H1 (cell line): Measurements from ENCODE around the gene YAF2. TPM values are rescaled to one million over a fixed set of nuclear protein-coding genes. Genes with fewer than 3 reads are reported as not detected.

Experiments used
- CTCF ChIA-PET: fragments of 300-600 bp; sonication (Branson Sonifier 250); formaldehyde crosslinking; loops from one replicate; lab custom pipeline; 2021; ENCODE audit not compliant: partially characterized antibody; lab: Charles Lee
- POLR2A ChIA-PET: fragments of 300-600 bp; sonication (Branson Sonifier 250); formaldehyde crosslinking; loops from one replicate; lab custom pipeline; 2021; ENCODE audit warnings: inconsistent platforms; ENCODE audit not compliant: partially characterized antibody; lab: Charles Lee
- DNase-seq, 2 experiments: peaks; one replicate each; pipeline versions ENCODE4 v3.0.0 to v3.0.0-alpha.2; 2010 to 2022; ENCODE audit warnings: low spot score in 2 of 2, low read depth in 1 of 2, mixed read lengths in 1 of 2
- FAIRE-seq: peaks from 2 replicates; lab custom pipeline; 2011; peaks lifted over from hg19 to GRCh38; lab: Jason Lieb, UNC
- H2AFZ ChIP-seq: 2 replicates; pipeline ENCODE4 v1.8.1; 2012; ENCODE audit warnings: low read length, inconsistent platforms
- H2AK5ac ChIP-seq: 2 replicates; pipeline ENCODE4 v1.6.1; 2013; ENCODE audit warnings: low read depth, low read length
- H2BK120ac ChIP-seq: replicated peaks from 2 replicates; pipeline ENCODE3; 2013; ENCODE audit warnings: low read depth, low read length, inconsistent platforms
- H2BK12ac ChIP-seq: 2 replicates; pipeline ENCODE4 v1.6.1; 2013; ENCODE audit warnings: low read depth, low read length
- H2BK15ac ChIP-seq: 2 replicates; pipeline ENCODE4 v1.6.1; 2013; ENCODE audit warnings: low read length
- H2BK20ac ChIP-seq: 2 replicates; pipeline ENCODE4 v1.6.1; 2013; ENCODE audit warnings: low read length
- H2BK5ac ChIP-seq: 2 replicates; pipeline ENCODE4 v1.6.1; 2013; ENCODE audit warnings: low read depth, low read length
- H3K14ac ChIP-seq: 2 replicates; pipeline ENCODE4 v1.6.1; 2013; ENCODE audit warnings: inconsistent platforms; ENCODE audit not compliant: insufficient read length
- H3K18ac ChIP-seq: 2 replicates; pipeline ENCODE4 v1.6.1; 2013; ENCODE audit warnings: low read length; ENCODE audit errors: extremely low read depth
- H3K23ac ChIP-seq: 2 replicates; pipeline ENCODE4 v1.6.1; 2013; ENCODE audit warnings: inconsistent platforms; ENCODE audit not compliant: insufficient read length
- H3K23me2 ChIP-seq: 2 replicates; pipeline ENCODE4 v1.6.1; 2013; ENCODE audit warnings: low read depth, low read length
- H3K27ac ChIP-seq: 2 replicates; pipeline ENCODE4 v1.6.1; 2011; ENCODE audit warnings: low read depth, low read length, inconsistent platforms
- H3K27me3 ChIP-seq, 4 experiments: replicated peaks in 1 of 4; 1 replicate in 1 of 4; 2 replicates in 3 of 4; pipeline versions ENCODE4 v1.6.1 to v1.8.1; 2011 to 2013; ENCODE audit warnings: low read length in 3 of 4, mild to moderate bottlenecking in 3 of 4, inconsistent platforms in 2 of 4, mixed read lengths in 2 of 4, moderate library complexity in 1 of 4; ENCODE audit not compliant: control insufficient read depth in 3 of 4, insufficient read depth in 3 of 4; ENCODE audit errors: extremely low read depth in 1 of 4
- H3K36me3 ChIP-seq, 4 experiments: 2 replicates each; pipeline versions ENCODE4 v1.6.1 to v1.8.1; 2011 to 2013; ENCODE audit warnings: mild to moderate bottlenecking in 4 of 4, low read length in 3 of 4, moderate library complexity in 2 of 4, control low read depth in 1 of 4, inconsistent platforms in 1 of 4; ENCODE audit not compliant: insufficient read depth in 4 of 4, control insufficient read depth in 2 of 4
- H3K4ac ChIP-seq: replicated peaks from 2 replicates; pipeline ENCODE3; 2013; ENCODE audit warnings: low read length, low read depth, mixed read lengths, inconsistent platforms; ENCODE audit not compliant: insufficient read length
- H3K4me1 ChIP-seq, 4 experiments: replicated peaks in 1 of 4; 1 replicate in 1 of 4; 2 replicates in 3 of 4; pipeline versions ENCODE4 v1.6.1 to v1.8.1; 2011 to 2013; ENCODE audit warnings: low read length in 3 of 4, inconsistent platforms in 2 of 4, mixed read lengths in 1 of 4; ENCODE audit not compliant: insufficient read depth in 4 of 4, control insufficient read depth in 3 of 4
- H3K4me2 ChIP-seq, 2 experiments: 2 replicates each; pipeline versions ENCODE4 v1.6.1 to v1.8.1; 2011 to 2013; ENCODE audit warnings: low read depth in 2 of 2, low read length in 2 of 2, control low read depth in 1 of 2, inconsistent platforms in 1 of 2, mild to moderate bottlenecking in 1 of 2; ENCODE audit not compliant: insufficient read depth in 1 of 2
- H3K4me3 ChIP-seq, 4 experiments: fragments of 200-600, 300-600 bp in 1 of 4; sonication (generic), shearing (Covaris generic), sonication (Bioruptor Twin) in 1 of 4; 2 replicates each; pipeline versions ENCODE4 v1.5.1 to v1.8.1; 2011 to 2016; ENCODE audit warnings: low read length in 4 of 4, low read depth in 3 of 4, control low read depth in 2 of 4, inconsistent platforms in 2 of 4, mild to moderate bottlenecking in 2 of 4, mixed read lengths in 1 of 4, moderate library complexity in 1 of 4; ENCODE audit not compliant: insufficient read depth in 2 of 4; ENCODE audit errors: extremely low read depth in 1 of 4
- H3K56ac ChIP-seq: replicated peaks from 2 replicates; pipeline ENCODE3; 2013; ENCODE audit warnings: low read depth, mild to moderate bottlenecking, mixed read lengths, low read length, inconsistent platforms; ENCODE audit not compliant: insufficient read length
- H3K79me1 ChIP-seq: 2 replicates; pipeline ENCODE4 v1.6.1; 2013; ENCODE audit warnings: low read depth, low read length, control low read depth
- H3K79me2 ChIP-seq, 2 experiments: 2 replicates each; pipeline versions ENCODE4 v1.6.1 to v1.8.1; 2012 to 2013; ENCODE audit warnings: low read length in 2 of 2, mild to moderate bottlenecking in 2 of 2, inconsistent platforms in 1 of 2; ENCODE audit not compliant: insufficient read depth in 2 of 2, control insufficient read depth in 1 of 2
- H3K9ac ChIP-seq, 4 experiments: replicated peaks in 1 of 4; 1 replicate in 1 of 4; 2 replicates in 3 of 4; pipeline versions ENCODE4 v1.6.1 to v1.8.1; 2011 to 2013; ENCODE audit warnings: low read depth in 3 of 4, low read length in 3 of 4, control low read depth in 2 of 4, mild to moderate bottlenecking in 2 of 4, moderate library complexity in 2 of 4, inconsistent platforms in 1 of 4; ENCODE audit errors: extremely low read depth in 1 of 4
- H3K9me3 ChIP-seq, 2 experiments: 2 replicates each; pipeline versions ENCODE4 v1.6.1 to v1.8.1; 2012 to 2013; ENCODE audit warnings: mild to moderate bottlenecking in 2 of 2, moderate library complexity in 2 of 2, control low read depth in 1 of 2, inconsistent platforms in 1 of 2, low read depth in 1 of 2, low read length in 1 of 2, mixed read lengths in 1 of 2; ENCODE audit not compliant: insufficient read depth in 2 of 2
- H4K20me1 ChIP-seq, 2 experiments: replicated peaks in 1 of 2; 2 replicates each; pipeline versions ENCODE3 to v1.8.1; 2011 to 2013; ENCODE audit warnings: inconsistent platforms in 2 of 2, low read length in 2 of 2, mild to moderate bottlenecking in 1 of 2; ENCODE audit not compliant: insufficient read depth in 2 of 2, control insufficient read depth in 1 of 2
- H4K5ac ChIP-seq: 2 replicates; pipeline ENCODE4 v1.6.1; 2013; ENCODE audit warnings: low read length, low read depth, mixed read lengths, inconsistent platforms; ENCODE audit not compliant: insufficient read length
- H4K8ac ChIP-seq: 2 replicates; pipeline ENCODE4 v1.8.0; 2013; ENCODE audit warnings: mild to moderate bottlenecking, moderate library complexity, low read length, inconsistent platforms; ENCODE audit not compliant: insufficient read depth; ENCODE audit errors: extremely low read depth
- H4K91ac ChIP-seq: replicated peaks from 2 replicates; pipeline ENCODE3; 2013; ENCODE audit warnings: low read length, mixed read lengths, inconsistent platforms; ENCODE audit not compliant: insufficient read length
- CHD2 ChIP-seq: IDR thresholded peaks from 2 replicates; pipeline ENCODE4 v1.6.1; 2012; ENCODE audit warnings: low read length, improper control_type of control experiment
- HDAC2 ChIP-seq, 2 experiments: fragments of 300-600 bp in 1 of 2; sonication (generic) in 1 of 2; IDR thresholded peaks; 2 replicates each; pipeline ENCODE4 v1.6.1; 2011 to 2012; ENCODE audit warnings: low read depth in 2 of 2, low read length in 2 of 2, mild to moderate bottlenecking in 2 of 2, moderate library complexity in 2 of 2, borderline replicate concordance in 1 of 2, inconsistent platforms in 1 of 2
- RXRA ChIP-seq: IDR thresholded peaks from 2 replicates; pipeline ENCODE4 v1.6.1; 2011; ENCODE audit warnings: low read depth, mild to moderate bottlenecking, low read length, moderate library complexity; ENCODE audit not compliant: insufficient read depth
- SAP30 ChIP-seq: fragments of 300-600 bp; sonication (generic); IDR thresholded peaks from 2 replicates; pipeline ENCODE4 v1.7.1; 2012; ENCODE audit warnings: low read length, moderate library complexity, mild to moderate bottlenecking, inconsistent platforms; ENCODE audit not compliant: insufficient read depth, insufficient replicate concordance
- SP1 ChIP-seq: IDR thresholded peaks from 2 replicates; pipeline ENCODE4 v1.6.1; 2011; ENCODE audit warnings: low read depth, low read length
- SP4 ChIP-seq: IDR thresholded peaks from 2 replicates; pipeline ENCODE4 v1.6.1; 2012; ENCODE audit warnings: low read length, inconsistent platforms
- USF2 ChIP-seq: IDR thresholded peaks from 2 replicates; pipeline ENCODE4 v1.6.1; 2011; ENCODE audit warnings: low read length, improper control_type of control experiment
- WGBS, 2 experiments: shearing (Covaris generic) in 1 of 2; methylation state at CpG; one replicate each; pipeline versions ENCODE4 v1.1.6 to v1.1.7; 2013 to 2015; ENCODE audit warnings: low lambda C conversion rate in 2 of 2, mixed read lengths in 2 of 2, inconsistent platforms in 1 of 2, low coverage in 1 of 2, missing lambda C conversion rate in 1 of 2; ENCODE audit not compliant: insufficient replicate concordance in 2 of 2, insufficient coverage in 1 of 2, insufficient read length in 1 of 2; ENCODE audit errors: extremely low coverage in 1 of 2, missing lambda C conversion rate in 1 of 2; 5-methylcytosine and 5-hydroxymethylcytosine counted together
- polyA plus RNA-seq, 7 experiments: library from polyadenylated mRNA; depleted of rRNA in 3 of 7; stranded (reverse) in 5 of 7; unstranded in 2 of 7; fragments of >200 nt in 5 of 7; fragments of 200-250 nt in 2 of 7; gene quantifications; 1 replicate in 5 of 7; 2 replicates in 1 of 7; 4 replicates in 1 of 7; pipeline versions ENCODE4 v1.2.1 to v1.2.3, GENCODE V29; 2011 to 2013; ENCODE audit warnings: missing spikeins in 2 of 7, mixed read lengths in 2 of 7
- total RNA-seq: library from RNA; stranded (reverse); fragmentation: NEBNext Ultra II Directional; extraction: Animal tissue kit (Norgen Biotek cat#: 25700); gene quantifications from 2 replicates; pipeline ENCODE4 v1.2.1, GENCODE V29; 2021

Gene YAF2
- total and polyA plus RNA-seq, 2 of the 8 experiments (the other 6 are each of a cell fraction or from before 2014, with no cell fraction given) = 0.50 to 2.2 TPM

GRCh38 chr12:42178101-42178500 is 59.9 kb downstream of the YAF2 start:
- Histone ChIP-seq H3K4me3 (no peak overlapping the region), H3K79me2 (no peaks in the 10 kb centered on the region), H2BK15ac (no peak overlapping the region), H2AK5ac (no peak overlapping the region), H4K8ac (no peak overlapping the region), H3K18ac (no peak overlapping the region), H2BK20ac (no peak overlapping the region), H3K27me3 (no peaks in the 10 kb centered on the region), H3K14ac (no peak overlapping the region), H3K79me1 (no peaks in the 10 kb centered on the region), H4K5ac (no peak overlapping the region), H2BK12ac (no peak overlapping the region), H3K23me2 (peaks cover 2% of the 10 kb centered on the region; the same call in 1 of the 2 replicates), H3K4me2 (no peak overlapping the region; a peak in 1 of 4 replicates), H3K9ac (no peak overlapping the region), H3K4ac (no peak overlapping the region), H2BK120ac (no peak overlapping the region), H4K20me1 (no peaks in the 10 kb centered on the region), H3K9me3 (no peaks in the 10 kb centered on the region), H2AFZ (no peak overlapping the region), H3K36me3 (no peaks in the 10 kb centered on the region), H3K4me1 (0 out of 7 replicates have a peak, but pooled peaks cover 0 to 3% (median 0%) of the 10 kb centered on the region in 4 experiments), H3K56ac (no peak overlapping the region), H3K23ac (no peak overlapping the region), H4K91ac (no peak overlapping the region), H3K27ac (no peak overlapping the region), H2BK5ac (no peak overlapping the region)
- no peak for DNase-seq
- no peak for FAIRE-seq
- no peak for TF ChIP-seq RXRA
- no peak for TF ChIP-seq SP1
- no peak for TF ChIP-seq CHD2
- no peak for TF ChIP-seq SAP30
- no peak for TF ChIP-seq SP4
- TF ChIP-seq USF2 = no peak
- no peak for TF ChIP-seq HDAC2 (IDR thresholded peaks at IDR 0.05; ENCODE audit: borderline replicate concordance in 1 of 2, low read depth in 2 of 2, low read length in 2 of 2)
- POLR2A ChIA-PET = no interaction called here
- 66% methylated on average over 2 of the region's 2 CpGs; no CpG with 5 or more reads in 1 of the 2 experiments for WGBS, 2 experiments
- CTCF ChIA-PET = no interaction called here
